Effector CD8-positive, alpha-beta T cell (primary cell): ENCODE measurements around the gene CACNA1I.

ENCODE experiments used
- DNase-seq: peaks from one replicate; lab custom pipeline; 2025; lab: John Stamatoyannopoulos, UW

The CACNA1I gene

GRCh38 chr22:39535831-39536449, 34.6 kb upstream of the CACNA1I start:
- DNase-seq = no peak

- DNase-seq = no peak
Measured at GRCh38 chr22:39536711-39537110, 33.8 kb upstream of the CACNA1I start.

- DNase-seq = no peak
Measured at GRCh38 chr22:39537975-39538374, 32.6 kb upstream of the CACNA1I start.

- no peak for DNase-seq
Measured at GRCh38 chr22:39543095-39543494, 27.5 kb upstream of the CACNA1I start.

GRCh38 chr22:39545386-39546365, 24.9 kb upstream of the CACNA1I start:
- DNase-seq = peak; percentile 41

- DNase-seq = no peak
Measured at GRCh38 chr22:39546889-39547586, 23.5 kb upstream of the CACNA1I start.

GRCh38 chr22:39547587-39547947, 23.0 kb upstream of the CACNA1I start:
- no peak for DNase-seq

GRCh38 chr22:39553429-39553828, 17.1 kb upstream of the CACNA1I start:
- DNase-seq = no peak

- DNase-seq = no peak
Measured at GRCh38 chr22:39554151-39554550, 16.4 kb upstream of the CACNA1I start.

- no peak for DNase-seq
Measured at GRCh38 chr22:39556970-39557841, 13.3 kb upstream of the CACNA1I start.

- DNase-seq = no peak
Measured at GRCh38 chr22:39558254-39558727, 12.3 kb upstream of the CACNA1I start.

- DNase-seq = no peak
Measured at GRCh38 chr22:39558950-39559349, 11.6 kb upstream of the CACNA1I start.

- no peak for DNase-seq
Measured at GRCh38 chr22:39559456-39560105, 11.0 kb upstream of the CACNA1I start.

GRCh38 chr22:39560127-39560526, 10.4 kb upstream of the CACNA1I start:
- no peak for DNase-seq

- no peak for DNase-seq
Measured at GRCh38 chr22:39562839-39563489, 7.6 kb upstream of the CACNA1I start.

GRCh38 chr22:39563571-39564428, 6.8 kb upstream of the CACNA1I start:
- no peak for DNase-seq

GRCh38 chr22:39565414-39565944, 5.1 kb upstream of the CACNA1I start:
- no peak for DNase-seq

GRCh38 chr22:39567135-39567946, 3.2 kb upstream of the CACNA1I start:
- no peak for DNase-seq
